ENCODE data around the gene DNAH3.
A peak's percentile ranks its signal among the peaks of the same experiment; 100 is the strongest.
"Not testable (repeated sequence)": the region's sequence is repeated elsewhere in the genome, so short reads cannot be mapped to it uniquely, and the experiment has no call there.

Gene DNAH3

GRCh38 chr16:20939611-20940010 is 211.0 kb downstream of the DNAH3 start:
- no peak overlapping the region for H3K4me3 Mint-ChIP-seq
- H3K27me3 Mint-ChIP-seq, result no peaks in the 10 kb centered on the region
- H3K27ac Mint-ChIP-seq, result no peak overlapping the region
- H3K4me1 Mint-ChIP-seq, result peaks cover 6% of the 10 kb centered on the region
- no peaks in the 10 kb centered on the region for H3K9me3 Mint-ChIP-seq
- H3K36me3 Mint-ChIP-seq, result no peaks in the 10 kb centered on the region

GRCh38 chr16:20938426-20938825 is 212.2 kb downstream of the DNAH3 start:
- H3K36me3 Mint-ChIP-seq, result no peaks in the 10 kb centered on the region
- H3K4me1 Mint-ChIP-seq, result peaks cover 6% of the 10 kb centered on the region
- no peak overlapping the region for H3K27ac Mint-ChIP-seq
- H3K9me3 Mint-ChIP-seq, result no peaks in the 10 kb centered on the region
- no peak overlapping the region for H3K4me3 Mint-ChIP-seq
- no peaks in the 10 kb centered on the region for H3K27me3 Mint-ChIP-seq

- Mint-ChIP-seq H3K27ac (no peak overlapping the region), H3K36me3 (no peaks in the 10 kb centered on the region), H3K4me3 (no peak overlapping the region), H3K9me3 (no peaks in the 10 kb centered on the region), H3K27me3 (no peaks in the 10 kb centered on the region), H3K4me1 (peaks cover 6% of the 10 kb centered on the region)
Measured at GRCh38 chr16:20937736-20938135, 212.9 kb downstream of the DNAH3 start.

GRCh38 chr16:20933589-20933988 is 217.1 kb downstream of the DNAH3 start:
- Mint-ChIP-seq H3K4me3 (no peak overlapping the region), H3K4me1 (no peaks in the 10 kb centered on the region), H3K9me3 (no peaks in the 10 kb centered on the region), H3K27ac (no peak overlapping the region), H3K36me3 (no peaks in the 10 kb centered on the region), H3K27me3 (no peaks in the 10 kb centered on the region)

GRCh38 chr16:20931066-20931600 is 219.5 kb downstream of the DNAH3 start:
- Mint-ChIP-seq H3K9me3 (no peaks in the 10 kb centered on the region), H3K27me3 (no peaks in the 10 kb centered on the region), H3K27ac (peak overlapping the region; percentile 17), H3K4me3 (no peak overlapping the region), H3K4me1 (no peaks in the 10 kb centered on the region), H3K36me3 (peaks cover 6% of the 10 kb centered on the region)

GRCh38 chr16:20930365-20930690 is 220.3 kb downstream of the DNAH3 start:
- no peaks in the 10 kb centered on the region for H3K4me1 Mint-ChIP-seq
- no peak overlapping the region for H3K27ac Mint-ChIP-seq
- H3K9me3 Mint-ChIP-seq, result no peaks in the 10 kb centered on the region
- no peaks in the 10 kb centered on the region for H3K27me3 Mint-ChIP-seq
- H3K4me3 Mint-ChIP-seq, result no peak overlapping the region
- peaks cover 8% of the 10 kb centered on the region for H3K36me3 Mint-ChIP-seq

GRCh38 chr16:20929676-20930364 is 220.8 kb downstream of the DNAH3 start:
- H3K4me1 Mint-ChIP-seq, H3K36me3 Mint-ChIP-seq, H3K27ac Mint-ChIP-seq, H3K9me3 Mint-ChIP-seq, H3K27me3 Mint-ChIP-seq, H3K4me3 Mint-ChIP-seq: not testable (repeated sequence)

- Mint-ChIP-seq H3K36me3 (peaks cover 8% of the 10 kb centered on the region), H3K4me3 (no peak overlapping the region), H3K27me3 (no peaks in the 10 kb centered on the region), H3K27ac (no peak overlapping the region), H3K9me3 (no peaks in the 10 kb centered on the region), H3K4me1 (no peaks in the 10 kb centered on the region)
Measured at GRCh38 chr16:20928774-20929411, 221.8 kb downstream of the DNAH3 start.

- Mint-ChIP-seq H3K36me3 (peaks cover 11% of the 10 kb centered on the region), H3K9me3 (no peaks in the 10 kb centered on the region), H3K4me3 (no peak overlapping the region)
Measured at GRCh38 chr16:20925751-20926150, 224.9 kb downstream of the DNAH3 start.

GRCh38 chr16:20923876-20924275 is 226.8 kb downstream of the DNAH3 start:
- no peak overlapping the region for H3K27ac Mint-ChIP-seq
- no peak overlapping the region for H3K4me3 Mint-ChIP-seq
- H3K36me3 Mint-ChIP-seq, result peaks cover 15% of the 10 kb centered on the region
- H3K27me3 Mint-ChIP-seq, result no peaks in the 10 kb centered on the region
- no peaks in the 10 kb centered on the region for H3K9me3 Mint-ChIP-seq
- H3K4me1 Mint-ChIP-seq, result peaks cover 3% of the 10 kb centered on the region

More at GRCh38 chr16:20925751-20926150, 224.9 kb downstream of the DNAH3 start:
- no peaks in the 10 kb centered on the region for H3K27me3 Mint-ChIP-seq
- peaks cover 3% of the 10 kb centered on the region for H3K4me1 Mint-ChIP-seq
- no peak overlapping the region for H3K27ac Mint-ChIP-seq

GRCh38 chr16:20920799-20921198 is 229.8 kb downstream of the DNAH3 start:
- Mint-ChIP-seq H3K4me1 (peaks cover 3% of the 10 kb centered on the region), H3K36me3 (peaks cover 15% of the 10 kb centered on the region), H3K27ac (no peak overlapping the region), H3K9me3 (no peaks in the 10 kb centered on the region), H3K27me3 (no peaks in the 10 kb centered on the region), H3K4me3 (no peak overlapping the region)

GRCh38 chr16:20920091-20920490 is 230.6 kb downstream of the DNAH3 start:
- Mint-ChIP-seq H3K9me3 (no peaks in the 10 kb centered on the region), H3K4me3 (no peak overlapping the region), H3K4me1 (peaks cover 3% of the 10 kb centered on the region), H3K36me3 (peaks cover 15% of the 10 kb centered on the region), H3K27ac (no peak overlapping the region), H3K27me3 (no peaks in the 10 kb centered on the region)

- no peak overlapping the region for H3K4me3 Mint-ChIP-seq
- H3K4me1 Mint-ChIP-seq, result peaks cover 3% of the 10 kb centered on the region
- no peaks in the 10 kb centered on the region for H3K9me3 Mint-ChIP-seq
- peaks cover 15% of the 10 kb centered on the region for H3K36me3 Mint-ChIP-seq
- H3K27ac Mint-ChIP-seq, result no peak overlapping the region
- H3K27me3 Mint-ChIP-seq, result no peaks in the 10 kb centered on the region
Measured at GRCh38 chr16:20918486-20919239, 232.0 kb downstream of the DNAH3 start.

GRCh38 chr16:20916942-20917341 is 233.7 kb downstream of the DNAH3 start:
- no peaks in the 10 kb centered on the region for H3K27me3 Mint-ChIP-seq
- no peaks in the 10 kb centered on the region for H3K4me1 Mint-ChIP-seq
- no peak overlapping the region for H3K4me3 Mint-ChIP-seq
- peaks cover 12% of the 10 kb centered on the region for H3K36me3 Mint-ChIP-seq
- no peaks in the 10 kb centered on the region for H3K9me3 Mint-ChIP-seq
- H3K27ac Mint-ChIP-seq, result no peak overlapping the region

GRCh38 chr16:20916289-20916688 is 234.4 kb downstream of the DNAH3 start:
- no peak overlapping the region for H3K27ac Mint-ChIP-seq
- H3K27me3 Mint-ChIP-seq, result no peaks in the 10 kb centered on the region
- H3K4me1 Mint-ChIP-seq, result peaks cover 2% of the 10 kb centered on the region
- H3K4me3 Mint-ChIP-seq, result no peak overlapping the region
- H3K36me3 Mint-ChIP-seq, result peaks cover 12% of the 10 kb centered on the region
- no peaks in the 10 kb centered on the region for H3K9me3 Mint-ChIP-seq

- Mint-ChIP-seq H3K27ac (no peak overlapping the region), H3K9me3 (no peaks in the 10 kb centered on the region), H3K27me3 (no peaks in the 10 kb centered on the region), H3K4me3 (no peak overlapping the region), H3K36me3 (peaks cover 2% of the 10 kb centered on the region), H3K4me1 (peaks cover 26% of the 10 kb centered on the region)
Measured at GRCh38 chr16:20911361-20911760, 239.3 kb downstream of the DNAH3 start.
